GM10266 (cell line): ENCODE measurements around the gene ITPR2.

Experiments used
- DNase-seq: peaks from one replicate; pipeline ENCODE4 v3.0.0; 2012; ENCODE audit errors: extremely low spot score
- TF ChIP-seq, protein P1 (sequence below): IDR thresholded peaks from 2 replicates; pipeline ENCODE4 v1.5.1; 2012; ENCODE audit warnings: mild to moderate bottlenecking, low read depth; ENCODE audit not compliant: control insufficient read depth, insufficient read depth; ENCODE audit errors: missing control alignments

Gene ITPR2

DNA sequence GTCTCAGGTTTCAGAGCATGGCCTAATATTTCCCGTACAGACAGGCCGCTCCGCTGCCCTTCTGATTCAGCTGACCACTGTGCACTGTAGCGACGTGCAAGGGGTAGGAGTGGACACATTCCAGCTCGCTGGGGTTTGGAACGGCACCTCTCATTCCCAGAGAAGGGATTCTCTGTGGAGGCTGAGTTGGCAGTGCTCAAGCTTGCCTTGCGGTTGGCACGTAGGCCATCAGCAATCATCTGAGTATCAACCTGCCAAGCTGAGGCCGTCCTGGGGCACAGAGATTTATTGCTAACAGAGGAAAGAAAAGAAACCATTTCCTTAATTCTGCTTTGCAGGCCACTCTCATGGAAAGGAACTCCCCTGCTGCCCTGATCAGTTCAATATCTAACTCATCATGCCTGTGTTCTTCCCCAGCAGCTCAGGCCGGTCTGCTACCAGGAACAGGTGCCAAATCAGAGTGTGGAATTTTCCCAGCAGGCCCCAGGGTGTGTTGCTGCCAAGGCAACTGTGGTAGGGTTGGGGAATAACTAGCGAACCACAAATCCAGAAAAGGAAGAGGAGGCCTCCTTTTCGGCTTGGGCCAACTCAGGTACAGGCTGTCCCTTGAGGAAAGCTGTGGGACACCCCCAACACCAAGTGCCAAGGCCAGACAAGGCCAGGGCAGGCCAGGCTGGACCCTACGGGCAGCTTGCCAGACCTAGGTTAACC lies 545.2 kb downstream of the ITPR2 start:
- TF ChIP-seq, protein P1, sequence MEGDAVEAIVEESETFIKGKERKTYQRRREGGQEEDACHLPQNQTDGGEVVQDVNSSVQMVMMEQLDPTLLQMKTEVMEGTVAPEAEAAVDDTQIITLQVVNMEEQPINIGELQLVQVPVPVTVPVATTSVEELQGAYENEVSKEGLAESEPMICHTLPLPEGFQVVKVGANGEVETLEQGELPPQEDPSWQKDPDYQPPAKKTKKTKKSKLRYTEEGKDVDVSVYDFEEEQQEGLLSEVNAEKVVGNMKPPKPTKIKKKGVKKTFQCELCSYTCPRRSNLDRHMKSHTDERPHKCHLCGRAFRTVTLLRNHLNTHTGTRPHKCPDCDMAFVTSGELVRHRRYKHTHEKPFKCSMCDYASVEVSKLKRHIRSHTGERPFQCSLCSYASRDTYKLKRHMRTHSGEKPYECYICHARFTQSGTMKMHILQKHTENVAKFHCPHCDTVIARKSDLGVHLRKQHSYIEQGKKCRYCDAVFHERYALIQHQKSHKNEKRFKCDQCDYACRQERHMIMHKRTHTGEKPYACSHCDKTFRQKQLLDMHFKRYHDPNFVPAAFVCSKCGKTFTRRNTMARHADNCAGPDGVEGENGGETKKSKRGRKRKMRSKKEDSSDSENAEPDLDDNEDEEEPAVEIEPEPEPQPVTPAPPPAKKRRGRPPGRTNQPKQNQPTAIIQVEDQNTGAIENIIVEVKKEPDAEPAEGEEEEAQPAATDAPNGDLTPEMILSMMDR = no peak
- DNase-seq = no peak
